DMS 273 (cell line): ENCODE measurements around the gene RYR2.

Experiments
- DNase-seq: peaks from one replicate; lab custom pipeline; 2025; ENCODE audit not compliant: unreplicated experiment; lab: John Stamatoyannopoulos, UW

RYR2 gene

DNA sequence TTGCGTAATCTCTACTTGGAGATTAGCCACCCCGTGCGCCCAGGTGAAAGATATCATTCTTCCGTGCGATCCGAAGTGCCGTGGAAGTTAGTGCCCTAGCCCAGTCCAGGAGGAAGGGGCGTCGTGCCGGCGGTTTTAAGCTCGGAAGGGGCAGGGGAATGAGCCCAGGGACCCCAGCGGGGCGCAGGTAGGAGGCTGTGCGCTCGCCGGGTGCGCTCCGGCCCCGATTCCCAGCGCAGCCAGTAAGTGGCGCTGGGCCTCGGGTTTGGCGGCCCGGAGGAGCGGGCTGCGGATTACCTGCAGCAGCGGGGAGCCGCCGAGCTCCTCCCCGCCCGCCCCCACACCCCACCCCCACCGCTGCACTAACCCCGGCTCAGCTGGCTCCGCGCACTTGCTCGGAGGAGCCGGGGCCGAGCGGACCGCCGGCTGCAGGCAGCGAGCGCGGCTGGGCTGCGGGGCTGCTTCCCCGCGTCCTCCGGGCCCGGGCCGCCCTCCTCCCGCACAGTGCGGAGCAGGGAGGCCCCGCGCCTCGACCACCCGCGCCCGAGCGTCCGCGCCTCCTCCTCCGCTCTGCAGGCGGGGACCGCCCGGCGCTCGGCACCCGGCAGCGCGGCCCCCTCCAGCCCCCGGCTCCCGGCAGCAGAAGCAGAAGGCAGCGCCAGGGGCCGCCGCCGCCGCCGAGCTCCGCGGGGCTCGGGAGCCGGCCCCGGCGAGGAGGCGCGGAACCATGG, at the start of gene RYR2:
Gene RYR2 (plus strand): TSS at position 390 of the 731 bp plus-strand sequence. CDS start 338 bp downstream, at position 728.
- peak; percentile 91 for DNase-seq

DNA sequence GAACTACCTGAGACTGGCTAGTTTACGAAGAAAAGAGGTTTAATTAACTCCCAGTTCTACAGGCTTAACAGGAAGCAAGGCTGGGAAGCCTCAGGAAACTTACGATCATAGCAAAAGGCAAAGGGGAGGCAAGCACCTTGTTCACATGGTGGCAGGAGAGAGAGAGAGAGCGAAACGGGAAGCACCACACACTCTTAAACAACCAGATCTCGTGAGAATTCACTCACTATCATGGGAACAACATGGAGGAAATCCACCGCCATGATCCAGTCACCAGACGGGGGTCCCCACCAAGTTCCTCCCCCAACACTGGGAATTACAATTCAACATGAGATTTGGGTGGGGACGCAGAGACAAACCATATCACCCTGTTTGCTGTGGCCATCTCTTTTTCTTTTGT, 49.5 kb upstream of the RYR2 start:
- DNase-seq, result no peak

DNA sequence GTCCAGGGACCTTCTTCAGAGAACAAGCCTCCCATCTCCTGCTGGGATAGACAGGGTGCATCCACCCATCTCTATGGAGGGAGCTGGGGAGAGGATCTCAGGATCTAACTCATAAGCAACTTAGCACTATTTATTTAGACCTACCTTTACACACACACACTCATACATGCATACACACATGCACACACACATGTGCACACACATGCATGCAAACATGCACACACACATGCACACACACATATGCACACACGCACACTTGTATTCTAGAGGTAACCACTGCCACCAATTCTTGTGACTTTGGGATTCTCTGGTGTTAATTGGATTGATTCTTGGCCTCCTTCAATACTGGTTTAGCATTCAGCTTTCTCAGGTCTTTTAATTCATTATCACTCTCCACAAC, 47.5 kb upstream of the RYR2 start:
- no peak for DNase-seq

DNA sequence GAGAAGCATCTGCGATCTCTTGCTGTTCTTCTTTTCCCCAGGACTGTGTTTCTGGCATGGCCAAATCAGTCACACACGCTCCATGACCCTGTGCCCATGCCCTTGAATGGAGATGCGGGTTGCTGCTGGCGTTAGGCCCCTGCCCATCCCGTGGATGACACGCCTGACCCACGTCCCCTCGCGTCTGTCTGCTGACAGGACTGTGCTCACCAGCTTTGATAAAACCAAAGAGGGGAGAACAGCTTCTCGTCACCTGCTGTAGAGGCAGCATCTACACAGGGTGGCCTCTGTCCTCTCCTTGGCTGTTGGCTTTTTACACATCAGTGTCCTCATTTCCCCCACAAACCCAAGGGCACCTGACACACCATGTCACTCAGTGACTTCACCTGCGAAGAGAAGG, 44.6 kb upstream of the RYR2 start:
- no peak for DNase-seq

DNA sequence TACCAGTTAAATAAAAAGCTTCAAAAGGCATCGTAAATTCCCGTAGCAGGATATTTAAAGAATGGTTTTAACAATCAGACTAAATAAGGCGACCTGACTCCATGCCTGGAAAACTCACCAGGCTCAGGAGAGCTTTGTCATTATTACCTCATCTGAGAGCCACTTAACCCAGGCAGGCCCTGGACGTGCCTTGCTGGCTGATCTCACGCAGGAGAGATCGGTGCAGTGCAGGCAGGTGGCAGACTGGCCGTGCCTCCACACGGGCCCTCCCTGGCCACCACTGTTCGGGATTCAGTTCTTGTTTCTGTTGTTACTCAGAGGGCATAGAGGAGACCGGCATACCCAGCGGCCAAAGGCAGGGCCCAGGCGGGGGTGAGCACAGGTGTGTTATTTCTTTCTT, 44.1 kb upstream of the RYR2 start:
- DNase-seq, result no peak

DNA sequence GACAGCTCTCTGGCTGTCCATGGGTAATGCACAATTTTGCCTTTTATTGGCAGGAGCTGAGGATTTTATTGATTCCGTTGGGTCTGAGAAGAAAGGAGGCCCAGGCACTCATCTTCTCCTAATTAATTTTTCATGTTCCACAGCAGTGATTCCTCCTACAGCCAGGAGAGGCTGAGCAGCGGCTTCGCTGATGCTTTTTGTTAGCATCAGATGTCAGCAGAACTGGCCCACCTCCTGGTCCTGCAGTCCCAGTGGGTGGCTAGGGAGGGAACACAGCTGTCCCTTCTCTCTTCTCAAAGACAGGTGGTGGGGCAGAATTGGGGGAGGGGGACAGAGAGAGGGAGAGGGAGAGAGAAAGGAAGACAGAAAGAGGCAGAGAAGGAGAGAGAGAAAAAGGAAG, 43.4 kb upstream of the RYR2 start:
- DNase-seq, result peak; percentile 36

DNA sequence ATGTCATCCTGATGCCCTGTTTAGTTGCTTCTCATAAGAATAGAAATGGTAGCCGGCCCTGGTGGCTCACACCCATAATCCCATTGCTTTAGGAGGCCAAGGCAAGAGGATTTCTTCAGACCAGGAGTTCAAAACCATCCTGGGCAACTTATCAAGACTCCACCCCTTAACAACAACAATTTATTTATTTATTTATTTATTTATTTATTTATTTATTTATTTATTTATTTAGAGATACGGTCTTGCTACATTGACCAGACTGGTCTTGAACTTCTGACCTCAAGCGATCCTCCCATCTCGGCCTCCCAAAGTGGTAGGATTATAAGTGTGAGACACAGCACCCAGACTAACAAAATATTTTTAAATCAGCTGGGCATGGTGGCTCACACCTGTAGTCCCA, 41.8 kb upstream of the RYR2 start:
- no peak for DNase-seq

DNA sequence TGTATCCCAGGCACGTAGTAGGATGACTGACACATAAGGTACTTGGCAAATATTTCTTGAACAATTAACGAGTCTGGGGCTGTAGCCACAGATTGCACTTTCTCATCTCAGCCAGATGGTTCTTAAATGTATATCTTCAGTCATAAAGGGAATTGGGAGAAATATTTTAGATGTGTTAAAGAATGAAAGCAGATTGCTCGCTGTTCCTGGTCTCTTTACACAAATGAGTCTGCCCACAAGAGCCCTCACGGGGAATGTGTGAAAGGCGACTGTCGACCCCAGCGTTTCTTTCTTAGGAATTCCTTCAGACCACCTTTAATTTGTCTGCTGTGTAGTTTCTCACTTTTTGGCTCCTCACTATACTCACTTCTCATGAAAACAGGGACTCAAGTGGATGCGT, 38.5 kb upstream of the RYR2 start:
- DNase-seq, result no peak

DNA sequence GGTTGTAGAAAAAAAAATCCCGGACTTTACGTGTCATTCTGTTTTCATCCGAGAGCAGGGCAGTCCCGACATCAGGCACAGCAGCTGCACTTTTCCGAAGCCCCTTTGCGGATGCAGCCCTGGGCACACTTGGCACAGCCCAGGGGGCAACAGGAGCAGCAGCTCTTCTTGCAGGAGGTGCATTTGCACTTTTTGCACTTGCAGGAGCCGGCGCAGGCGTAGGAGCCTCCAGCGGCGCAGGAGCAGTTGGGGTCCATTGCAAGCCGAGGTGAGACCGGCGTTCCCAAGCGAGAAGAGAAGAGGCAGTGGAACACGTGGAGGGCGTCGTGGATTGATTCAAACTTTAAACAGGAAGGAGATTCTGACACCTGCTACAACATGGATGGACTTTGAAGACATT, 37.9 kb upstream of the RYR2 start, which contains the start of gene MT1HL1:
Gene MT1HL1 (minus strand): TSS at position 326 of the 400 bp plus-strand sequence. CDS start 69 bp downstream, at position 257.
- DNase-seq, result no peak

DNA sequence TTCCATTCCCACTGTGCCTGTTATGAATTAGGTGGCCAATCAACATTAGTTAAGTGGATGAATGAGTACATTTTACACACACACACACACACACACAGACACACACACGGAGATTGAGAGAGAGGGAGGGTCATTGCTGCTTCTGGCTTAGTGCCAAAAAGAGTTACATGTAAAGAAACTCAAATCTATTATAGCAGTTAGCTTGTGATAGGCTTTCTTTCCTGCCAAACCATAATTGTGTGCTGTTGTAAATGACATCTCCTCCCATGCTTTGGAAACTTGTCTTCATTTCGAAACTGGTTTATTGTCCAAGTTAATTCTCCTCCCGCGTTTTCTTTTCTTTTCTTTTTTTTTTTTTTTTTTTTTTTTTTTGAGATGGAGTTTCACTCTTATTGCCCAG, 36.3 kb upstream of the RYR2 start:
- DNase-seq, result no peak

DNA sequence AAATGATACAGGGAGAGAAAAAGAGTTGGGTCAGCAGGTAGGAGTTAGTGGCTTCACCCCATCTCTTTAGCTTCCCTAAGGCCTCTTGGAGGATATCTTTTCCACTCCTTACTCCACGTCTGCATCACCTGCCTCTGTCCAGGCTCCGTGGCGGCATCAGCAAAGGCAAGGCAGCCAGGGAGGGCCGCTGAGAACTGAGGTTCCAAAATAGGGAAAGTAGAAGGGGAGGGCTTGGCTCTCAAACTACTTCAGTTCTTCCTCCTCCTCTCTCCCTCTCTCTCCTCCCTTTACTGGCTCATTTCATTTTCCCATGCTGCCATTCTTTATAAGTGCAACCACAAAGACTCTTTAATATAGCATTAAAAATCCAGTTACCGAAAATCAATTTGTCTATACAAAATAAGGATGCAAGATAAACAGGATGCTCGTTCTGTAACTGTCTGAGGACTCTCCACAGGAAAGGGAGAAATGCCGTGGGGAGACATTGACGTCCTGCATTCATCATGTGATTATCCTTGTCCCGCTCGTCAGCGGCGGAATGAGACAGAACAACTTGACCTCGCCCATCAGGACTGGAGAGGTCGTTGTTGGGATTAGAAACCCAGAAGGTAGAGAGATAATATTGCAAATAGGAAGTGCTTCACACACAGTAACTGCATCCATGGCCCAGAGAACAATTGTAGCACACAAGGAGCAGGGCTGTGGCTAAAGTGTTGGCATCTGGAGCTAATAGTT, 34.7 kb upstream of the RYR2 start:
- no peak for DNase-seq

DNA sequence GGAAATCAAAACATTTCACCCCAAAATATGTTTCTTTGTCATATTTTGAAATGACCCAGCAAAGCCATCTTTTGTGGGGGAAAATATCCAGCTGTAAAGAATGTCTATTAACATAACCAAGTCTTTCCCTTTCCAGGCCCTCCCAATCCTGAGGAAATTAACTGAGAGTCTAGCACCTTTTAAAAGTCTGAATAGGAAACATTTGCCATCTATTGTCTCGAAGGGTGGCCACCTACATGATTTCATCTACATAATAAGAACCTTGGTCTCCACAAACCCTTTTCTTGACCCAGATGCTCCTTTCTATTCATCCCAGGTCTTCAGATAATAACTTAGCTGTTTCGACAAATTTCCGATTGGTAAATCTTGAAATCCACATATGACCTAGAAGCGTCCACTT, 32.4 kb upstream of the RYR2 start:
- no peak for DNase-seq

DNA sequence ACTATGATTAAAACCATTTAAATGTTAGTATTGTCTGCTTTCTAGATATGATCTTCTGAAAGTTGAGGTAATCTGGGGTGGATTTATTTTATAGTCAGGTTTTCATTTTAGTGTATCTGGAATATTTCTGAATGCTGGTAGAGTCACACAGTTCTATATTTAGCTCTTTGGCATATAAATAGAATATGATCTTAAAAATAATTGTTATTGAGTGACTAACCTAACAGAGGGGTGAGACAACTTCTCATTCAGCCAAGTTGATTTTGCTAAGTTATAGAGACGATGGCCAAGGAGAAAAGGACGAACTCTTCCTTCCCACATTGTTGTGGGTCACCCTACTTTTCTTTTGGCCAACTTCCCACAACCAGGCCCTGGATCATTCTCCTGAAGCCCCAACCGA, 30.6 kb upstream of the RYR2 start:
- no peak for DNase-seq

DNA sequence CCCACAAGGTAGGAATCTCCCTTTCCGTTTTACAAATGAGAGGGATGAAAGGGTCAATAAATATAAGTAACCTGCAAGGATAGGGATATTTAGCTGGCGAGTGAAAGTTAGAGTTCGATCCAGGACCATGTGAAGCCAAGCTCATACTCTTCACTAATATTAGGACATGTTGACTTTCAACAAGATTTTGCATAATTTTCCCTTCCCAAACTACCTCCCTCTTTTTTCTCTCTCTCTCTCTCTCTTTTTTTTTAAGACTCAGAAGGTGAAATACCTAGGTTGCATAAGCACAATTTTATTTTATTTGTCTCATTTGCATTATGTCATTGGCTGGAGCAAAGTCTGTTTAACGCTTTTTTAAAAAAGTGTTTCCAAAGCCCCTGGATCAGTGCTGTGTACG, 29.6 kb upstream of the RYR2 start:
- DNase-seq, result no peak

DNA sequence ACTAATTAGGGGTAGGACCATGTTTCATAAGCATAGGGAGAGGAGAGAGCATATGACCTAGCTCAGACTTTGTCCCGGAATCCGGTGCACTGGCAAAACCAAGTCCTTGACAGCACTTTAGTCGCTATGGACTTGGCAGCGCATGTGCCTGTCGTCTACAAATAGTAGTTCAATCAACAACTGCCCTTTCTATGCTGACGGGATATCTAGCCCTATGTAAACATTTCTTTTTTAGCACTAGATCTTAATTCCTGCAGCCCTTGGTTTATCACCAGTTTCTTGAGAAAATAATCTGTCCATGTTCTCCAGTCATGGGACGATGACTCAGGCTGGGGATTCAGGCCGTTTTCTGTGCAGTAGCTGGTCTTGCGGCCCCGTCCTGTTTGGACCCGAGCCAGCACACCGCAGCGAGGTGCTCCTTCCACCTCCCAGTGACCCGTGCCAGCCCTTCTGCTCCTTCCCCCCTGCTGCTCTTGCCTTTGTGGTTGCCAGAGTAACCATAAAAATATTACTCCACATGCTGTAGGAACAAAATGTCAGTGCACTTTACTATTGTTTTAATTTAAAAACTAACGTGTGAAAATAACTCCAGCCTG, 29.1 kb upstream of the RYR2 start:
- peak; percentile 90 for DNase-seq

DNA sequence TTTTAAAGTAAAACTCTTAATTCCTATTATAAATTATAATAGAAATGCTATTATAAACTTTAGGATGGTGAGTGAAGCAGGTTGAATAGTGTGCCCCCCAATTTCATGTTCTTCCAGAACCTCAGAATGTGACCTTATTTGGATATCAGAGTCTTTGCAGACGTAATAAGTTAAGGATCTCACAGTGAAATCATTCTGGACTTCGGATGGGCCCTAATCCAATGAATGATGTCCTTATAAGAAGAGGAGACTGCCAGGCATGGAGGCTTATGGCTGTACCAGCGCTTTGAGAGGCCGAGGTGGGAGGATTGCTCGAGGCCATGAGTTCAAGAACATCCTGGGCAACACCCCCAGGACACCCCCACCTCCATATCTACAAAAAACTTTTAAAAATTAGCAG, 28.4 kb upstream of the RYR2 start:
- DNase-seq, result peak; percentile 20

DNA sequence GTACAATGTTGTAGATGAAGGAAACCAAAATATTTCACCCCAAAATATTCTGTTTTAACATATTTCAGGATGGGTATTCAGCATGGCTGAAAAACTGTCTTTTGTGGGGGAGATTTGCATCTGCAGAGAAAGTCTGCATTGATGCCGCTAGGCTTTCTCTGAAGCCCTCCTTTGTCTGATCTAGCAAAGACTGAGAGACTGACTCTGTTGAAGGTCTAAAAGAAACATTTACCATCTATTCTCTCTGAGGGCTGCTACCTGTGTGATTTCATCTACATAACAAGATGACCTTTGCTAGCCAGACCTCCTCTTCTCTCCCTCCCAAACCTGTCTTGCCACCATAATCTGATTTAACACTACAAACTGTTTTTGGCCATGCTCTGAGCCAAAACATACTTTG, 25.4 kb upstream of the RYR2 start:
- no peak for DNase-seq

DNA sequence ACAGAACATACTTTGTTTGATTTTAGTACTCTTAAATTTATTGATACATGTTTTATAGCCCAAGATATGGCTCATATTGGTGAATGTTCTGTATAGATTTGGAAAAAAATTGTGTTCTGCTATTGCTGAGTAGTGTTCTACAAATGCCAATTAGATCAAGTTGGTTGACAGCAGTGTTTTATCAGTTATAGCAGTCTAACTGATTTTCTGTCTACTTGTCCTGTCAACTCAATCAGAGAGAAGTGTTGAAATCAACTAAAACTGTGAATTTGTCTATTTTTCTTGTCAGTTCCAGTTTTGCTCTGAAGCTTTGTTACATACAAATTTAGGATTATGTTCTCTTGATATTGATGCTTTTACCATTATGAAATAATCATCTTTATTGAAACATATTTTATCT, 23.1 kb upstream of the RYR2 start:
- DNase-seq, result no peak

DNA sequence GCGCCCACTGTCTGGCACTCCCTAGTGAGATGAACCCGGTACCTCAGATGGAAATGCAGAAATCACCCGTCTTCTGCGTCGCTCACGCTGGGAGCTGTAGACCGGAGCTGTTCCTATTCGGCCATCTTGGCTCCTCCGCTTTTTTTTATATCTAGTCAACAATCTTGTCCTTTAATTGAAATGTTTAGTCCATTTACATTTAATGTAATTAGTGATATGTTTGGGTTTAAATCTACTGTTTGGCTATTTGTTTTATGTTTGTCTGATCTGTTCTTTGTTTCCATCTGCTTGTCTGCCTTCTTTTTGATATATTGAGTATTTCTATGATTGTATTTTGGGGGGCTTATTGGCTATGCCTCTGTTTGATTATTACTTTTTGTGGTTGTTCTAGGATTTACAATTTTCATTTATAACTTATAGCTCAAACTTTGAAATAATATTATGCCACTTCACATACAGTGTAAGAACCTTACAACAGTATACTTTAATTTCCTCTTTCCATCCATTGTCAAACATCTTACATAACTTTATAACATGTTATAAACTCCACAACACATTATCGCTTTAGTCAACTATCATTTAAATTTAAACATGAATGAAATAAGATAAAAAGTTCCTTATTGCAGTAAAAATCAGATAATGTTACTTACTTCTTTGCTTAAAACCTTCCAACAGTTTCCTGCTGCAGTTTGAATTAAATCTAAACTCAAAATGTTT, 16.5 kb upstream of the RYR2 start:
- DNase-seq, result no peak

DNA sequence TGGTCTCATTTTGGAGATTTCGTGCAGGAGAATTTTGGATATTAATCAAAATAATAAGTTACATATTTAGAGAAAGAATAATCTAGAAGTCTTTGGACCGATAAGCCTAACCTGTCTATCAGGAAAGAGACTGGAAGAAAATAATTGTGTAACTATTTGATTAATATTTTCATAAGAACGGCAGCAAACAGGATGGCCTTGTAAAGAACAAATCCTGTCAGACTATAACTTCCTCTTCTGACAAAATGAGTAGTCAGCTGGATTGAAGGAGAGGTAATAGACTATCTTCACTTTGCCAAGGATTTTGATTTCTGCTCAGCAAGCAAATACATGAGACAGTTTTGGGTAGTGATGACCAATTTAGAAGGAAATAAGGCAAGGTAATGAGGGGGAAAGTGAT, 12.7 kb upstream of the RYR2 start:
- no peak for DNase-seq

DNA sequence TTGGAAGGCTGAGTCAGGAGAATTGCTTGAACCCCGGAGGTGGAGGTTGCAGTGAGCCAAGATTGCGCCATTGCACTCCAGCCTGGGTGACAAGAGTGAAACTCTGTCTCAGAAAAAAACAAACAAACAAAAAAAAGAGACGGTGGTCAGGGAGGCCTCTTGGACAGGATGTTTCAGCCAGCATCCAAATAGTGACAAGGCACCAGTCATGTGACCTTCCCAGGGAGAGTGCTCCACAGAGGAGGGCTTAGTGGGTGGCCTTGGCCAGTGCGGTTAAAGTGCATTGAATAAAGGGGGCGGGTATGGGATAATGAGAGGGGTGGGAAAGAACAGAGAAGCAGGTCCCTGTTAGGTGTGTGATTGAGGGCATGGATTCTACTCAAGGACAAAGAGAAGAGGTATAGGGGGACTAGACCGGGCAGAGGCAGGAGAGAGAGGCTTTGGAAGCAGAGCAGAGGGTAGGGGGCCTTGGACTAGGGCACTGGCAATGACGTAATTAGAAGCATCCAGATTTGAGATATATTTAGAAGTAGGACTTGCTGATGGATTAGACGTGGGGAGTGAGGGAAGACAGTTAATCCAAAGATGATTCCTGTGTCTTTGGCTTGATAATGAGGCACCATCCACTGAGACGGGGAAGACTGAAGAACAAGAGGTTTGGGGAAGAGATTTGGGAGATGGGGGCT, 12.0 kb upstream of the RYR2 start:
- DNase-seq, result no peak
